HEK293T (cell line): ENCODE results near the gene DHRS4.
"Not testable (repeated sequence)": the region's sequence is repeated elsewhere in the genome, so short reads cannot be mapped to it uniquely, and the experiment has no call there.

Source experiments
- CTCF ChIA-PET: fragments of 350-600 bp; formaldehyde crosslinking; extraction: SDS; loops from one replicate; lab custom pipeline; 2021; ENCODE audit warnings: antibody characterized with exemption, inconsistent platforms; lab: Yijun Ruan, JAX
- POLR2A ChIA-PET: fragments of 350-600 bp; formaldehyde crosslinking; extraction: SDS; loops from one replicate; lab custom pipeline; 2020; ENCODE audit warnings: antibody characterized with exemption, inconsistent platforms; lab: Yijun Ruan, JAX
- DNase-seq: peaks from one replicate; pipeline ENCODE4 v3.0.0; 2012; ENCODE audit warnings: mixed read lengths; ENCODE audit errors: extremely low spot score
- ARNT ChIP-seq: fragments of 450-650 bp; IDR thresholded peaks from 2 replicates; pipeline ENCODE4 v1.6.1; 2017; ENCODE audit warnings: mild to moderate bottlenecking
- BHLHE40 ChIP-seq: fragments of 450-650 bp; IDR thresholded peaks from 2 replicates; pipeline ENCODE4 v1.6.1; 2016; ENCODE audit warnings: mild to moderate bottlenecking, moderate library complexity, borderline replicate concordance
- CTBP1 ChIP-seq: fragments of 450-650 bp; IDR thresholded peaks from 2 replicates; pipeline ENCODE4 v1.6.1; 2016; ENCODE audit warnings: borderline replicate concordance
- FOXA1 ChIP-seq: fragments of 450-650 bp; IDR thresholded peaks from 2 replicates; pipeline ENCODE4 v1.6.1; 2016; ENCODE audit warnings: mild to moderate bottlenecking
- FOXK2 ChIP-seq: fragments of 450-650 bp; IDR thresholded peaks from 2 replicates; pipeline ENCODE4 v1.6.1; 2016; ENCODE audit warnings: mild to moderate bottlenecking
- L3MBTL2 ChIP-seq: fragments of 450-650 bp; conservative IDR thresholded peaks from 2 replicates; pipeline ENCODE4 v1.6.1; 2016; ENCODE audit warnings: mild to moderate bottlenecking
- NFRKB ChIP-seq: fragments of 450-650 bp; IDR thresholded peaks from 2 replicates; pipeline ENCODE4 v1.6.1; 2016; ENCODE audit warnings: mild to moderate bottlenecking, moderate library complexity
- ZNF384 ChIP-seq: fragments of 450-650 bp; IDR thresholded peaks from 2 replicates; pipeline ENCODE4 v1.6.1; 2016

The DHRS4 gene

GRCh38 chr14:24001679-24002078 lies 48.1 kb downstream of the DHRS4 start:
- POLR2A ChIA-PET, DNase-seq, CTCF ChIA-PET: not testable (repeated sequence)

DNA sequence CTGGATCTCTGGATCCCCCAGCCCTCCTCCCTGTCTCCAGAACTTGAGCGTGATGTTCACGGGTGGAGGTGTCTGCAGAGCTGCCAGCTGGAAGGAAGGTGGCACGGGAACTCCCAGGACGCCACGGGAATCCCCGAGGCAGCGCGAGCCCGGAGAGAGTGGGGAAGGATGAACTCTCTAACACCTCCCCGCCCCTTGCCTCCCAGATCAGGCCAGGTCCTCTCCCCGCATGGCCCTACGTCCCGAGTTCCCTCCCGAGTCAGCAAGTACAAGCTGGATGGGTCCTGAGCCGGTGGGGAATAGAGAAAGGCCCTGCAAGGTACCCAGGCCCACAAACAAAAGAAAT lies 52.9 kb downstream of the DHRS4 start:
- DNase-seq, CTCF ChIA-PET, POLR2A ChIA-PET: not testable (repeated sequence)

GRCh38 chr14:24006817-24007652 lies 53.5 kb downstream of the DHRS4 start:
- peak; percentile 57 for TF ChIP-seq L3MBTL2
- DNase-seq, POLR2A ChIA-PET: not testable (repeated sequence)
- CTCF ChIA-PET: interaction anchor here (1.5 kb wide), 1 partner anchor 102 kb away, joined by 3 read pairs; no protein-coding TSS in a partner anchor

DNA sequence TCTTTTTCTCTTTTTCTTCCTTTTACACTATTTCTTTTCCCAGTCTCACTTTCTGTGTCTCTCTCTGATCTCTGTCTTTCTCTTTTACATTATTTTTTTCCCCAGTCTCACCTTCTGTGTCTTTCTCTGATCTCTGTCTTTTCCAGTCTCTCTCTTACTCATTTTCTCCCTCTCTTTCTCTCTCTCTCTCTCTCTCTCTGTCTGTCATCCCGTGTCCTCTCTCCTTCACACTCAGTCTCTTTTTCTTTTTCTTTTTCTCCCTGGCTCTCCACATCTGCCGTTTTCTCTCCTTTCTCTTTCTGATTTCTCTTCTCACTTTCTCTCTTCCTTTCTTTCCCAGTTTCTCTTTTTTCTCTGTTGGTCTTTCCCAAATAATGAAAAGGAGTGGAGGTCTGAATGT lies 57.5 kb downstream of the DHRS4 start:
- CTCF ChIA-PET: interaction anchor here (0.7 kb wide), 1 partner anchor 398 kb away, joined by 3 read pairs; no protein-coding TSS in a partner anchor
- POLR2A ChIA-PET: interaction anchor here (0.6 kb wide), 1 partner anchor 83 kb away, joined by 3 read pairs; no protein-coding TSS in a partner anchor
- no peak for TF ChIP-seq FOXA1
- TF ChIP-seq BHLHE40: no peak
- no peak for TF ChIP-seq ARNT
- TF ChIP-seq CTBP1: no peak
- TF ChIP-seq NFRKB: no peak
- DNase-seq: no peak

DNA sequence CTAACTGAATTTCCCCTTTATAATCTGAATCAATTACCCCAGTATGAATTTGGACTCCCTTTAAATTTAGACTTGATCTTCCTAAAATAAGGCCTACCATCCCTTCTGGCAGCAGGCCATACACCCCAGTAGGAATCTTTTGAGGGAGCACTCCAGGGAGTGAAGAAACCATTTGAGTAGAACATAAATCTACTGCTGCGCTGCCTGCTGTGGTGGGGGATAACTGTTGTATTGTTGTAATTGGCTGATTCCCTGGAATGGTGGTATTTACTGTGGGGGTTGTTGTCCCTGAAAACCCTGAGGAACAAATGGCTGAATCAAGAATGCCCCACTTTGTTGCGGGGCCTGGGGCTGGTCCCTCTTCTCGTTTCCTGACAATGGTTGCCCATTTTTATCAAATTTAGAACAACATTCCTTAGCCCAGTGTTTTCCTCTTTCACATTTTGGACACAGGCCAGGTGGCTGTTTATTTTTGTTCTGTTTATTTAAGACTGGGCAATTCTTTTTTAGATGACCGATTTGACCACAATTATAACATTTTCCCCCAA lies 59.2 kb downstream of the DHRS4 start:
- DNase-seq, POLR2A ChIA-PET: not testable (repeated sequence)
- CTCF ChIA-PET: interaction anchor here (1.1 kb wide), 1 partner anchor 148 kb away, joined by 3 read pairs; the partner anchor contains the start of gene IRF9

GRCh38 chr14:24013654-24014514 lies 60.3 kb downstream of the DHRS4 start:
- DNase-seq: peak; percentile 71
- POLR2A ChIA-PET: no interaction called here
- CTCF ChIA-PET: no interaction called here
- TF ChIP-seq FOXK2 (no peak), ZNF384 (no peak)

DNA sequence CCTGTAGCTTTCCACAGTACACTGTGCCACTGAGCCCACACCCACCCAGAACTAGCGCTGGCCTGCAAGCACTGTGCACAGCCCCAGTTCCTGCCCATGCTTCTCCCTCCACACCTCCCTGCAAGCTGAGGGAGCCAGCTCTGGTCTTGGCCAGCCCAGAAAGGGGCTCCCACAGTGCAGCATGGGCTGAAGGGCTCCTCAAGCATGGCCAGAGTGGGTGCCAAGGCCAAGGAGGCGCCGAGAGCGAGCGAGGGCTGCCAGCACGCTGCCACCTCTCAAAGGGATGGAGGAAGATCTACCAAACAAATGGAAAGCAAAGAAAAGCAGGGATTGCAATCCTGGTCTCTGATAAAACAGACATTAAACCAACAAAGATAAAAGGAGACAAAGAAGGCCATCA lies 62.2 kb downstream of the DHRS4 start:
- POLR2A ChIA-PET, CTCF ChIA-PET, DNase-seq: not testable (repeated sequence)
